ENCODE measurements around the gene AMHR2.

GRCh38 chr12:53380794-53381730, 42.6 kb upstream of the AMHR2 start:
- TF ChIP-seq, protein P1, sequence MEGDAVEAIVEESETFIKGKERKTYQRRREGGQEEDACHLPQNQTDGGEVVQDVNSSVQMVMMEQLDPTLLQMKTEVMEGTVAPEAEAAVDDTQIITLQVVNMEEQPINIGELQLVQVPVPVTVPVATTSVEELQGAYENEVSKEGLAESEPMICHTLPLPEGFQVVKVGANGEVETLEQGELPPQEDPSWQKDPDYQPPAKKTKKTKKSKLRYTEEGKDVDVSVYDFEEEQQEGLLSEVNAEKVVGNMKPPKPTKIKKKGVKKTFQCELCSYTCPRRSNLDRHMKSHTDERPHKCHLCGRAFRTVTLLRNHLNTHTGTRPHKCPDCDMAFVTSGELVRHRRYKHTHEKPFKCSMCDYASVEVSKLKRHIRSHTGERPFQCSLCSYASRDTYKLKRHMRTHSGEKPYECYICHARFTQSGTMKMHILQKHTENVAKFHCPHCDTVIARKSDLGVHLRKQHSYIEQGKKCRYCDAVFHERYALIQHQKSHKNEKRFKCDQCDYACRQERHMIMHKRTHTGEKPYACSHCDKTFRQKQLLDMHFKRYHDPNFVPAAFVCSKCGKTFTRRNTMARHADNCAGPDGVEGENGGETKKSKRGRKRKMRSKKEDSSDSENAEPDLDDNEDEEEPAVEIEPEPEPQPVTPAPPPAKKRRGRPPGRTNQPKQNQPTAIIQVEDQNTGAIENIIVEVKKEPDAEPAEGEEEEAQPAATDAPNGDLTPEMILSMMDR (IDR thresholded peaks at IDR 0.05; ENCODE audit: insufficient read depth, low read depth, low read length): no peak
- no peak for TF ChIP-seq EZH2 (IDR thresholded peaks at IDR 0.05; ENCODE audit: insufficient read depth, low read length)
